Erythroblast (primary cell): ENCODE measurements around the gene DHRSX.

Experiments used
- GATA1 ChIP-seq: IDR thresholded peaks from 2 replicates; pipeline ENCODE4 v1.6.1; 2011; ENCODE audit warnings: low read depth, mild to moderate bottlenecking, control low read depth, low read length, moderate library complexity
- POLR2A ChIP-seq: IDR thresholded peaks from 2 replicates; pipeline ENCODE4 v1.6.1; 2011; ENCODE audit warnings: mild to moderate bottlenecking, low read length

DNA sequence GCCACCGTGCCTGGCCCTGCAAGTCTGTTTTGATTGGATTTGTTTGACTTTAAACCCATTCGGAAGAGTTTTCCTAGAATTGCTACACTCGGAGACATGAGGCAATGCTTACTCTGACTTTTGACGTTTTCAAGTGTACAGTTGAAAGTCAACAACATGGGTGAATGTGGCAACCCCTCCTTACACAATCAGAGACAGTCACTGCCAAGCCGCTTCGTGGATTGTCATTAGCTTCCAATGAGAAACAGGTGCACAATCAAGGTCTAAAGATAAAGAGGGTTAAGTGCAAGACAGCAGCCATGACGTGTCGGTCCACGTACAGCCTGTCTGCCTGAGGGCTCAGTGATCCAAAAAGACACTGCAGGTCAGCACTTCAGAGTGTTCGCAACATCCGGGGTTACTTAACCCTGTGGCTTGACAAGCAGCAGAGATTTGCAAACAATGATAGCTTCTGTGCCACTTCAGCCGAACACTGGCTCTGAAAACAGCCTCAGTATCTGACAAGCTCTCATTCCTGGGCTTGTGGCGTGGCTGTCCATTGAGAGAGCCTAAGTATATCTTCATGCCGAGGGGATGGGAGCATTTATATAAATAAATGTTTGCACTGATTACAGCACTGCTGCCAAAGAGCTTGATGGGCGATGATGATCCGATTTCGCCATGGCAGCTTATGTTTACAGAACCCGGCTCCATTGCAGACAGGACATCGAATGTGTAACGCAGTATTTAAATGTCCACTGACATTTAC, 180.0 kb downstream of the DHRSX start:
- TF ChIP-seq POLR2A (no peak), GATA1 (no peak)
